GM21529 (cell line): ENCODE results near the gene FXR2.

Experiments
- ATAC-seq: cut with Tn5 transposase; IDR thresholded peaks from one replicate; pipeline ENCODE4 v1.9.1; 2021; ENCODE audit not compliant: unreplicated experiment

The FXR2 gene

DNA sequence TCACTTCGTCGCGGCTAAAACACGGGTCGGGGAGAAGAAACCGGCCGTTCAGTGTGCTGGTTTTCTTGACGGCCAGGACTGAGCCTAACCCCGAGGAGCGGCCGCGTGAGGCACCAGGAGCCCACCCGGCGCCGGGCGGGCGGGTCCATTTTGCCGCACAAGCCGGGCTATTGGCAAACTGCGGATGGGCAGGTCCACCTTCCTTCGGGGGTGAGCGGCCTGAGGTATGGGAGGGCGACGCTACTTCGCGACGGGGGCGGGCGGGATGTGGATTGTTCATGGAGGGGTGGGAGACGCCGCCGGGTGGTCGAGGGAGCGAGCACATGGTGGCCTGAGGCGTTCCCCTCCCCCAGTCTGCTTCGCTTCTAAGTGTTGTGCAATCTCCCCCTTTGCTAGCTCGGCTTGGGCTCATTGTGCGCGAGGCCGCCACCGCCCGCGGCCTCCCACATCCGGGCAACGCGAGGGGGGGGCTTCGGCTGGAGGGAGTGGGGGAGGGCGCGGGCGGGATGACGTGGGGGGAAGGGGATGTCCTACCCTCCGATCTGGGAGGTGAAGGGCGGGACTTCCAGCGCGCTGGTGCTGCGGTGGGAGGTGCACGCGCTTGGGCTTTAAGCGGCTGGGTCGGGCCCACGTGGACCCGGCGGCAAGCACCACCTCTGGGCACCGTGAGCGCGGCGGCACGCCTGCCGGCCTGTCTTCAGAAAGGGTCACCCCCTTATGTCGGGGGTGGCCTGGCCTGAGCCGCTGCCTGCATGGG lies 41.2 kb downstream of the FXR2 start:
- no peak for ATAC-seq

DNA sequence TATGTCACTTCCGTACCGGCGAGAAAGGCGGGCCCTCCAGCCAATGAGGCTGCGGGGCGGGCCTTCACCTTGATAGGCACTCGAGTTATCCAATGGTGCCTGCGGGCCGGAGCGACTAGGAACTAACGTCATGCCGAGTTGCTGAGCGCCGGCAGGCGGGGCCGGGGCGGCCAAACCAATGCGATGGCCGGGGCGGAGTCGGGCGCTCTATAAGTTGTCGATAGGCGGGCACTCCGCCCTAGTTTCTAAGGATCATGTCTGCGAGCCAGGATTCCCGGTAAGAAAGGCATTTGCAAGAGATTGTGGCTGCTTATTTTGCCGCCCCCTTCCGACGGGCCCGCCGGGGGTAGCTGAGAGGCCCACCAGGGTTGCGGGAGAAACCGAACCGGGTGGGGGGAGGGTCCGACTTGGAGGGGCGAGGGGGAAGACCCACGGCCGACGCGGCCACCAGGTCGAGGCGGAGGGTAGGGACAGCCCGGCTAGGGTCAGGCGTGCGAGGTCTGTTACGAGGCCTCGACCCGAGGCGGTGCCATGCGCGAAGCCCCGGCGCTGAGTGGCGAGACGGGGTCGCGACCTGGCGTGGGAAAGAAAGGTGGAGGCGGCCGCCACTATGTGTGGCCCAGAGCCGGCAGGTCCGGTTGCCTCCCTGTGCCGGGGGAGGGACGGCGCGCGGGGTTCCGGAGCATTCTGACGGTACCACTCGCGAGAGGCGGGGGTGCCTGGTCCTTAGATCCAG lies 41.9 kb downstream of the FXR2 start:
- peak; percentile 89 for ATAC-seq

DNA sequence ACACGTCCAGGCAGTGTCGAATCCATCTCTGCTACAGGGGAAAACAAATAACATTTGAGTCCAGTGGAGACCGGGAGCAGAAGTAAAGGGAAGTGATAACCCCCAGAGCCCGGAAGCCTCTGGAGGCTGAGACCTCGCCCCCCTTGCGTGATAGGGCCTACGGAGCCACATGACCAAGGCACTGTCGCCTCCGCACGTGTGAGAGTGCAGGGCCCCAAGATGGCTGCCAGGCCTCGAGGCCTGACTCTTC lies 42.4 kb downstream of the FXR2 start:
- no peak for ATAC-seq

DNA sequence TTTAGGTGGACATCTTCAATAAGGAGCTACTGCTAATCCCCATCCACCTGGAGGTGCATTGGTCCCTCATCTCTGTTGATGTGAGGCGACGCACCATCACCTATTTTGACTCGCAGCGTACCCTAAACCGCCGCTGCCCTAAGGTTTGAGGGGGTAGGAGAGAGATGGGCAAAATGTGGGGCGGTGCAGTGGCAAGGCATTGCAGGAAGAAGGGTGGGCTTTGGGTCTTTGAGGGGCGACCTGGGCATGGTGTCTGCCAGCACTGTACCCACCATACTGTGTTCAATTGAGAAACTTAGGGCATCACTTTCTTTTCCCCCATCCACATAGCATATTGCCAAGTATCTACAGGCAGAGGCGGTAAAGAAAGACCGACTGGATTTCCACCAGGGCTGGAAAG lies 44.3 kb downstream of the FXR2 start:
- no peak for ATAC-seq

DNA sequence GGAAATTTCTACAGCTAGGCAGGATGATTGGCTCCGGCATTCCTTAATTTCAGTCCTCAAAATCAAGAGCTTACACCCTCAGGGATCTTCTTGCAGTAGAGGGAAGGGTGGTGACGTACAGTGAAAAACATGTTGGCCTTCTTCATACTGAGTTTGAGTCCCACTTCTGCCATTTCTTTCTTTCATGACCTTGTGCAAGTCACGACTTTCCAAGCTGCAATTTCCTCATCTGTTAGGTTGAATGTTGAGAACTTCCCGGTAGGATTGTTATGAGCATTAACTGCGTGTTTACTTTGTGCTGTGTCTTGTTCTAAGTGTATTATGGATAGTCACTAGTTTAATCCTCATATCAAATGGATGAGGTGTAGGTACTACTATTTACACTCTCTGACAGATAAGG lies 45.1 kb downstream of the FXR2 start:
- no peak for ATAC-seq

DNA sequence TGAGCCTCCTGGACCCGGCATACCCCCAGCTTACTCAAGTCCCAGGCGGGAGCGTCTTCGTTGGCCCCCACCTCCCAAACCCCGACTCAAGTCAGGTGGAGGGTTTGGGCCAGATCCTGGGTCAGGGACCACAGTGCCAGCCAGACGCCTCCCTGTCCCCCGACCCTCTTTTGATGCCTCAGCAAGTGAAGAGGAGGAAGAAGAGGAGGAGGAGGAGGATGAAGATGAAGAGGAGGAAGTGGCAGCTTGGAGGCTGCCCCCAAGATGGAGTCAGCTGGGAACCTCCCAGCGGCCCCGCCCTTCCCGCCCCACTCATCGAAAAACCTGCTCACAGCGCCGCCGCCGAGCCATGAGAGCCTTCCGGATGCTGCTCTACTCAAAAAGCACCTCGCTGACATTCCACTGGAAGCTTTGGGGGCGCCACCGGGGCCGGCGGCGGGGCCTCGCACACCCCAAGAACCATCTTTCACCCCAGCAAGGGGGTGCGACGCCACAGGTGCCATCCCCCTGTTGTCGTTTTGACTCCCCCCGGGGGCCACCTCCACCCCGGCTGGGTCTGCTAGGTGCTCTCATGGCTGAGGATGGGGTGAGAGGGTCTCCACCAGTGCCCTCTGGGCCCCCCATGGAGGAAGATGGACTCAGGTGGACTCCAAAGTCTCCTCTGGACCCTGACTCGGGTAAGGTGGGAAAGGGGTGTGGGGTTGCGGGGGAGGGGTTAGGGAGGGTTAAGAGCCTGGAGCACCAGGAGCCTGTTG lies 51.4 kb downstream of the FXR2 start:
- ATAC-seq = no peak

DNA sequence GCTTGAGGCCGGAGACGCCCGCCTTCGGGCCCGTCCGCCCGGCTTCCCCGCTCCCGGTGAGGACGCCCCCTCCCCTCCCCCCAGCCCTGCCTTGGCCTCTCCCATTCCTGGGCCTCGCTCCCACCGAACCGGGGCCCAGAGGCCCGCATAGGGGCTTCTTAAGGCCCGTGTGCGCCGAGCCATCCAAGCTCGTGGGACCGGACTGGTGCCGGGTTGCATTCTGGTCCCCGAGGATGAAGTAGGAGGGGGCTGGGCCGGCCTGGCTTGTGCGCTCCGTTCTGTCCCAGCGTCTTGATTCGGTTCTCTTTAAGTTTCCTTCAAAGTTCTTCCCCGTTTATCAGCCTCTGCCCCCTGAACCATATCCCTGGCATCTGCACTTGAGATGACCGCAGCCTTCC lies 52.5 kb downstream of the FXR2 start:
- ATAC-seq = no peak

DNA sequence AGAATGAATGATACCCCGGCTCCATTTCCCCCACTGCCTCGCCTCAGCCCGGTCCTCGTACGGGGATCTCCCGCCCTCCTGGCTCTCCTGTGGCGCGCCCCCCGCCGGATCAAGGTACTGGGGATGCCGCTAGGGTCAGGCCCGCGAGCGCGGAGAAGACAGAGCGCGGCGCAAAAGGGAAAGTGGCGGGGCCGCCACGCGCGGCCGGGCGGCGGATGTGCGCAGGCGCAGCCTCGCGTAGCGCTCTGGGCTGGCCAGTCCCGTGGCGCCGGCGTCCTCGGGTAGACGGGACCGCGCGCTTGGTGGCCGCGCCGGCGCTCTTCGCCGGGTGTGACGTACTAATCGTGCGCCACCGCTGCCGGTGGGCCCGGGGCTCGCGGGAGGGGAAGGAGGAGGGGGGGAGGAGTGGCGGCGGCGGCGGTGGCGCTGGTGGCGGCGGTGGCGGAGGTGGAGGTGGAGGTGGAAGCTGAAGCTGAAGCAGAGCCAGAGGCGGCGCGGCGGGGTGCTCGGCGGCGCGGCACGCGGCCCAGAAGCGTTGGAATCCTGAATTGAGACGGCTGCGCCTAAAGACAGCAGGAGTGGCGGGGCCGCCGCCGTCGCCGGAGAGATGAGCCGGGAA lies 53.0 kb downstream of the FXR2 start, which contains the start of gene SENP3:
Gene SENP3 (plus strand): TSS at position 331 of the 619 bp plus-strand sequence. CDS start 1,158 bp downstream, outside the sequence.
- peak; percentile 56 for ATAC-seq

DNA sequence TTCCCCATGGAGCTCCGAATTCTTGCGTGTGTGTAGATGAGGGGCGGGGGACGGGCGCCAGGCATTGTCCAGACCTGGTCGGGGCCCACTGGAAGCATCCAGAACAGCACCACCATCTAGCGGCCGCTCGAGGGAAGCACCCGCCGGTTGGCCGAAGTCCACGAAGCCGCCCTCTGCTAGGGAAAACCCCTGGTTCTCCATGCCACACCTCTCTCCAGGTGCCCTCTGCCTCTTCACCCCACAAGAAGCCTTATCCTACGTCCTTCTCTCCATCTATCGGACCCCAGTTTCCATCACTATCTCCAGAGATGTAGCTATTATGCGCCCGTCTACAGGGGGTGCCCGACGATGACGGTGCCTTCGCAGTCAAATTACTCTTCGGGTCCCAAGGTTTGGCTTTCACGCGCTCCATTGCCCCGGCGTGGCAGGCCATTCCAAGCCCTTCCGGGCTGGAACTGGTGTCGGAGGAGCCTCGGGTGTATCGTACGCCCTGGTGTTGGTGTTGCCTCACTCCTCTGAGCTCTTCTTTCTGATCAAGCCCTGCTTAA lies 53.6 kb downstream of the FXR2 start:
- peak; percentile 56 for ATAC-seq

DNA sequence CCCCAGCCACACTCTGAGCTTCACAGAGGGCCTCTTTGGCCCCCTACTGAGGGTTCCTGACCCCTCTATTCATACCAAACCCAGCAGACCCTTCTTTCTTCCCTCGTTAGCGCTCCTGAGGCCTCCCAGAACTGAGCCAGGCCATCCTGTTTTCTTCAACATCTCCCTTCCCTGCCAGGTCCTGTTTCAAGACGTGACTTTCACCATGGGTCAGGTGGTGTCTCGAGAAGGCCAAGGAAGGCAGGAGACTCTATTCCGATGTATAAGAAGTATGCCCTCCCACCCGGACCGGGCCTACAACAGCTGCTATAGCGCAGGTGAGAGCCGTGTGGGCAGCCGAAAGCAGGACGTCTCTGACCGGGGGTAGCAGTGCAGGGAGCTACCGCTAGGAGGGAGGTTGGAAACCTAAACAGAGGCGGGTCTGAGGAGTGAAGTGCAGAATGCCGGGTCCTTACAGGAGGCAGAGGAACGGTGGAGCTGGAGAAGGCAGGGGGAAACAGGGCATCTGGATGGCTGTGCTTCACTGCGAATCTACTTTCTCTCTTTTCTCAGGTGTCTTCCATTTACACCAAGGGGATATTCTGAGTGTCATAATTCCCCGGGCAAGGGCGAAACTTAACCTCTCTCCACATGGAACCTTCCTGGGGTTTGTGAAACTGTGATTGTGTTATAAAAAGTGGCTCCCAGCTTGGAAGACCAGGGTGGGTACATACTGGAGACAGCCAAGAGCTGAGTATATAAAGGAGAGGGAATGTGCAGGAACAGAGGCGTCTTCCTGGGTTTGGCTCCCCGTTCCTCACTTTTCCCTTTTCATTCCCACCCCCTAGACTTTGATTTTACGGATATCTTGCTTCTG lies 54.3 kb downstream of the FXR2 start:
- no peak for ATAC-seq

DNA sequence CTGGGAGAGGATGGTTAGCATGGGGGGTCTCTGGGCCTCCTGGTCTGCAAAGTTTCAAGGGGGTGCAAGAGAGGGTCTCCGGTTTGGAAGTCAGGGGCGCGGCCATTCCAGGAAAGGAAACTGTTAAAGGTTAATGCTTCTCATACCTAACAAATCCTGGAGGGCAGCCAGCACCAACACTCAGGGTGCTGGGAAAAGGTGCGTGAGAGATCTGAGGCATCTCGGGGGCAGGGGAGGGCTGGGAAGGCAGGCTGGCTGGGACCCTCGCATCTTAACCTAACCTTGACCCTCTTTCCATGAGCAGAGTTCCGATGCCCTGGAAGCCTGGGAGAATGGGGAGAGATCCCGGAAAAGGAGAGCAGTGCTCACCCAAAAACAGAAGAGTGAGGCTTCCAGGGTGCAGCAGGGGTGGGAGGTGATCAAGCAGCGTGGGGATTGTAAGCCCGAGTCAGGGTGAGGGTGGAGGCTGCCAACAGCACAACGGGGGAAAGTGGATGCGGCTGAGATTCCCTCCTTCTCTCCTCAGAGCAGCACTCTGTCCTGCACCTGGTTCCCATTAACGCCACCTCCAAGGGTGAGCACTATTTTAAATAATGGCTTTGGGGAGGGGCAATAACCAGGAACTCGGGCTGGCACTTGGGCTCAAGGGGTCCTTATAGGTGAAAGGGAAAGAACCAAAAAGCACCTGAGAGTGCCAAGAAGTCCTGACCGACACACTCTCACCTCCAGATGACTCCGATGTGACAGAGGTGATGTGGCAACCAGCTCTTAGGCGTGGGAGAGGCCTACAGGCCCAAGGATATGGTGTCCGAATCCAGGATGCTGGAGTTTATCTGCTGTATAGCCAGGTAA lies 55.2 kb downstream of the FXR2 start:
- no peak for ATAC-seq

DNA sequence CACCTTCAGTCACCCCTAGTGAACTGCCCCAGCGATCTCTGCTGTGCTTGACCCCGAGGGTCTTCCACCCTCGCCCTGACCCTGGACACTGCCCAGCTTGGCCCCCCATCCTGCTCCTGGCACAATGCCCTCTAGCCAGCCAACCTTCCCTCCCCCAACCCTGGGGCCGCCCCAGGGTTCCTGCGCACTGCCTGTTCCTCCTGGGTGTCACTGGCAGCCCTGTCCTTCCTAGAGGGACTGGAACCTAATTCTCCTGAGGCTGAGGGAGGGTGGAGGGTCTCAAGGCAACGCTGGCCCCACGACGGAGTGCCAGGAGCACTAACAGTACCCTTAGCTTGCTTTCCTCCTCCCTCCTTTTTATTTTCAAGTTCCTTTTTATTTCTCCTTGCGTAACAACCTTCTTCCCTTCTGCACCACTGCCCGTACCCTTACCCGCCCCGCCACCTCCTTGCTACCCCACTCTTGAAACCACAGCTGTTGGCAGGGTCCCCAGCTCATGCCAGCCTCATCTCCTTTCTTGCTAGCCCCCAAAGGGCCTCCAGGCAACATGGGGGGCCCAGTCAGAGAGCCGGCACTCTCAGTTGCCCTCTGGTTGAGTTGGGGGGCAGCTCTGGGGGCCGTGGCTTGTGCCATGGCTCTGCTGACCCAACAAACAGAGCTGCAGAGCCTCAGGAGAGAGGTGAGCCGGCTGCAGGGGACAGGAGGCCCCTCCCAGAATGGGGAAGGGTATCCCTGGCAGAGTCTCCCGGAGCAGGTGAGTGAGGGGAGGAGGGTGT lies 56.0 kb downstream of the FXR2 start, which contains the start of gene TNFSF13:
Gene TNFSF13 (plus strand): TSS at position 207 of the 776 bp plus-strand sequence. CDS start 290 bp downstream, at position 497.
- no peak for ATAC-seq

DNA sequence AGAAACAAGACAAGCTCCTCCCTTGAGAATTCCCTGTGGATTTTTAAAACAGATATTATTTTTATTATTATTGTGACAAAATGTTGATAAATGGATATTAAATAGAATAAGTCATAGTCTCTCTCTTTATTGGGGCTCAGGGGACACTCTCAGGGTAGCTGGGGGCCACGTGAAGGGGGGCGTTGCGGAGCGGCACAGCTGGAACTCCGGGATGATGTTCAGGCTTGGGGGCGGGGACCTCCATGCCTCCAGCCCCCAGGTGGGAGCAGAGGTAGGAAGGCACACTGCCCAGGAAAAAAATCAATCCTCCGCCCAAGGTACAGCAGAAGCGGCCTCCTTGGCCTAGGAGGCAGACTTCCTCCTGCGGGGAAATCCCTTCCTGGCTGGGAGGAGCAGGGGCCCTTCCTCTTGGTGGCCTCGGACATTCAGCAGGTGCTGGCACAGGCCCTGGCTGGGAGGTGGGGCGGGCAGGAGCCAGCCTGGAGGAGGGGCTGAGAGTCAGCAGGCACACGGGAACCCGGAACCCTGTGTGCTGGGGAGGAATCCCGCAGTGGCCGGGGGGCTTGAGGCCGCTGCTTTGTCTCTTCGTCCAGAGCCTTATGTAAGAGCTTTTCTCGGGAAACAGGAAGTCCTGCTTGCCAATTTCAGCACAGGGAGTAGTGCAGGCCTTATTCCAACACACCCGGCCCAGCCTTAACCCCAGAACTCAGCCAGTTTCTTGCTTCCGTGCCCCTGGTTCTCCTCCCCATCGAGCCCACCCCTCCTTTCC lies 56.7 kb downstream of the FXR2 start:
- ATAC-seq = no peak

DNA sequence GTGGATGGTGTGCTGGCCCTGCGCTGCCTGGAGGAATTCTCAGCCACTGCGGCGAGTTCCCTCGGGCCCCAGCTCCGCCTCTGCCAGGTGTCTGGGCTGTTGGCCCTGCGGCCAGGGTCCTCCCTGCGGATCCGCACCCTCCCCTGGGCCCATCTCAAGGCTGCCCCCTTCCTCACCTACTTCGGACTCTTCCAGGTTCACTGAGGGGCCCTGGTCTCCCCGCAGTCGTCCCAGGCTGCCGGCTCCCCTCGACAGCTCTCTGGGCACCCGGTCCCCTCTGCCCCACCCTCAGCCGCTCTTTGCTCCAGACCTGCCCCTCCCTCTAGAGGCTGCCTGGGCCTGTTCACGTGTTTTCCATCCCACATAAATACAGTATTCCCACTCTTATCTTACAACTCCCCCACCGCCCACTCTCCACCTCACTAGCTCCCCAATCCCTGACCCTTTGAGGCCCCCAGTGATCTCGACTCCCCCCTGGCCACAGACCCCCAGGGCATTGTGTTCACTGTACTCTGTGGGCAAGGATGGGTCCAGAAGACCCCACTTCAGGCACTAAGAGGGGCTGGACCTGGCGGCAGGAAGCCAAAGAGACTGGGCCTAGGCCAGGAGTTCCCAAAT lies 57.4 kb downstream of the FXR2 start:
- no peak for ATAC-seq

DNA sequence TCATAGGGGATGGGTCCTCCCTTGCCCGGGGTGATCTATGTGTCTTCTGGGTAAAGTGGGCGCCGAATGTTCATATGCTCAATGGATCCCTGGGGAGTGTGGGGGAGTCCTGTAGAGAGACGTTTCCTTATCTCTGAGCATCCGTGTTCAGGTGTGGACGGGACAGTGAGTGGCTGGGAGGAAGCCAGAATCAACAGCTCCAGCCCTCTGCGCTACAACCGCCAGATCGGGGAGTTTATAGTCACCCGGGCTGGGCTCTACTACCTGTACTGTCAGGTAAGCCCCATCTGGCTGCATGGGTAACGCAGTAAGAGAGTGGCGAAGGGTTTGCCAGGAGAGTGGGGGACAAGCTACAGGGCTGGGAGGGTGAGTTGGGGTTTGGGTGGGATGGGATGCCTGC lies 58.1 kb downstream of the FXR2 start:
- no peak for ATAC-seq

DNA sequence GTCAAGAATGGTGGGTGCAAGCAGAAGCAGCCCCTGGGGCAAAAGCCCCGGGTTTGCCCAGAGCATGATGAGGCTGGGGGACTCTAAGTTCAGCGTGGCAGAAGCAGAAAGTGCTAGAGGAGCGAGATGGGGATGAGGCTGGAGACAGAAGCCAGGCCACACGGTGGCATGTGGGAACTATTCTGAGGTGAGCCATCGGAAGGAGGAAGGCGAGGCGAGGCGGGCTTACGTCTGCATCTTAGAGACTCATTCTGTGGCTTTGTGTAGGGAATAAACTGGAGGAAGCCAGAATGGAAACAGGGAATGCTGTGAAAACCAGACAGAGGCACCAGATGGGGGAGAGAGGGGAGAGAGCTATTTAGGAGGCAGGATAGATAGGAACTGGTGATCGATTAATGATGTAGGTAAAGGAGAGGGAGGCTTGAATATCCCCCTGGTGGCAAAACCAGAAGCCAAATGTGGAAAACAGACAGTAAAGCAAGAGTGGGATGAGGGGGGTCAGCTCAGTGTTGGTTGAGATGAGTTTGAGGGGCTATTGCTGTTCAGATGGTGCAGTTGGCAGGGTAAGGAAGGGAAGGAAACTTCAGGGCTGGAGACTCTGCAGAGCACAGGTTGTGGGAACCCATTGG lies 59.3 kb downstream of the FXR2 start:
- no peak for ATAC-seq

DNA sequence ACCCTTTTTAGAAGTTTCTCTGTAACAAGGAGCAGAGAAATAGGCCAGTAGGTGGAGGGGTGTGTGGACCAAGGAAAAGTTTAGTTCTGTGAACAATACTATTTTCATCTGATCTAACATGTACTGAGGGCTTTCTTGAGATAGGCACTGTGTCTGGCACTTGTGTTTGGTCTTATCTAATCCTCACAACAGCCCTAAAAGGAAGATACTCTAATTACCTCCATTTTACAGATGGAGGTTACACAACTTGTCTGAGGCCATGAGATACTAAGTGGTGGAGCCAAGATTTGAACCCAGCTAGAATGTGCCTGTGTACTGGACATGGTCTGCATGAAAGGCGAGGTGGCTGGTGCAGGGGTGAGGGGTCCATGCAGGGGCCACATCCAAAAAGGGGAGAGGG lies 61.3 kb downstream of the FXR2 start:
- ATAC-seq = no peak
